ENCODE results near the gene ZNF891. TPM values are rescaled to one million over a fixed set of nuclear protein-coding genes. Genes with fewer than 3 reads are reported as not detected.
A peak's percentile ranks its signal among the peaks of the same experiment; 100 is the strongest.

The ZNF891 gene
- total and polyA plus RNA-seq, 4 experiments from 2014 or later = 0.37 to 7.3 (median 3.5) TPM

- no peak for DNase-seq
- H3K9me3 Mint-ChIP-seq = peaks cover 5 to 92% (median 72%) of the 10 kb centered on the region in 8 donors
- Histone ChIP-seq H3K27me3 (ENCODE audit: insufficient read depth, low read length) (no peaks in the 10 kb centered on the region), H3K36me3 (ENCODE audit: insufficient read depth, low read length) (no peaks in the 10 kb centered on the region), H3K9me3 (ENCODE audit: control insufficient read depth in 1 of 2, low read length in 2 of 2) (peaks cover 0 to 27% of the 10 kb centered on the region in 2 donors), H3K27ac (ENCODE audit: low read depth, low read length) (no peak overlapping the region), H3K4me1 (ENCODE audit: insufficient read depth, low read length) (no peaks in the 10 kb centered on the region), H3K4me3 (ENCODE audit: low read length in 2 of 2) (no peak overlapping the region)
- no peak overlapping the region for H3K27ac Mint-ChIP-seq
- CTCF ChIA-PET (ENCODE audit: partially characterized antibody) = no interaction called here
- no peaks in the 10 kb centered on the region for H3K4me1 Mint-ChIP-seq
- POLR2A ChIA-PET (ENCODE audit: partially characterized antibody) = no interaction called here
- no peak overlapping the region for H3K4me3 Mint-ChIP-seq
- intact Hi-C loops (cut with micrococcal nuclease) = no loop called here
- no peaks in the 10 kb centered on the region for H3K27me3 Mint-ChIP-seq
- H3K36me3 Mint-ChIP-seq = peaks cover 16 to 31% of the 10 kb centered on the region in 2 donors
Observed at GRCh38 chr12:133073836-133074235, 56.2 kb downstream of the ZNF891 start.

GRCh38 chr12:133063556-133063955 is 66.5 kb downstream of the ZNF891 start:
- Mint-ChIP-seq H3K36me3 (peaks cover 19 to 40% of the 10 kb centered on the region in 2 donors), H3K4me3 (no peak overlapping the region), H3K27me3 (no peaks in the 10 kb centered on the region), H3K9me3 (peaks cover 0 to 100% (median 82%) of the 10 kb centered on the region in 8 donors), H3K4me1 (no peaks in the 10 kb centered on the region), H3K27ac (no peak overlapping the region)
- Histone ChIP-seq H3K4me1 (ENCODE audit: insufficient read depth, low read length) (no peaks in the 10 kb centered on the region), H3K27me3 (ENCODE audit: insufficient read depth, low read length) (no peaks in the 10 kb centered on the region), H3K4me3 (ENCODE audit: low read length in 2 of 2) (peak overlapping the region in 1 of 2 donors; percentile 2), H3K9me3 (ENCODE audit: control insufficient read depth in 1 of 2, low read length in 2 of 2) (peaks cover 24 to 89% of the 10 kb centered on the region in 2 donors), H3K36me3 (ENCODE audit: insufficient read depth, low read length) (no peaks in the 10 kb centered on the region), H3K27ac (ENCODE audit: low read depth, low read length) (no peak overlapping the region)
- ChIA-PET CTCF (ENCODE audit: partially characterized antibody) (no interaction called here), POLR2A (ENCODE audit: partially characterized antibody) (no interaction called here)
- intact Hi-C loops (cut with micrococcal nuclease) = no loop called here
- no peak for DNase-seq

- Histone ChIP-seq H3K4me3 (ENCODE audit: low read length in 2 of 2) (peak overlapping the region in 1 of 2 donors; percentile 16), H3K27me3 (ENCODE audit: insufficient read depth, low read length) (no peaks in the 10 kb centered on the region), H3K4me1 (ENCODE audit: insufficient read depth, low read length) (no peaks in the 10 kb centered on the region), H3K36me3 (ENCODE audit: insufficient read depth, low read length) (peaks cover under 1% of the 10 kb centered on the region), H3K9me3 (ENCODE audit: control insufficient read depth in 1 of 2, low read length in 2 of 2) (peaks cover 39 to 94% of the 10 kb centered on the region in 2 donors), H3K27ac (ENCODE audit: low read depth, low read length) (no peak overlapping the region)
- H3K9me3 Mint-ChIP-seq = peaks cover 2 to 100% (median 87%) of the 10 kb centered on the region in 8 donors
- intact Hi-C loops (cut with micrococcal nuclease) = no loop called here
- POLR2A ChIA-PET (ENCODE audit: partially characterized antibody) = no interaction called here
- H3K27ac Mint-ChIP-seq = no peak overlapping the region
- DNase-seq = no peak
- H3K4me3 Mint-ChIP-seq = no peak overlapping the region
- H3K4me1 Mint-ChIP-seq = no peaks in the 10 kb centered on the region
- no peaks in the 10 kb centered on the region for H3K27me3 Mint-ChIP-seq
- CTCF ChIA-PET (ENCODE audit: partially characterized antibody) = no interaction called here
- peaks cover 34 to 45% of the 10 kb centered on the region in 2 donors for H3K36me3 Mint-ChIP-seq
Observed at GRCh38 chr12:133061954-133062353, 68.1 kb downstream of the ZNF891 start.

GRCh38 chr12:133058203-133059113 is 71.6 kb downstream of the ZNF891 start:
- H3K4me3 ChIP-seq (ENCODE audit: low read length in 2 of 2) = peak overlapping the region in 1 of 2 donors; percentile 8

GRCh38 chr12:133057446-133057845 is 72.6 kb downstream of the ZNF891 start:
- Histone ChIP-seq H3K27ac (ENCODE audit: low read depth, low read length) (no peak overlapping the region), H3K9me3 (ENCODE audit: control insufficient read depth in 1 of 2, low read length in 2 of 2) (peaks cover 46 to 77% of the 10 kb centered on the region in 2 donors), H3K36me3 (ENCODE audit: insufficient read depth, low read length) (peaks cover 19% of the 10 kb centered on the region), H3K4me3 (ENCODE audit: low read length in 2 of 2) (no peak overlapping the region), H3K27me3 (ENCODE audit: insufficient read depth, low read length) (no peaks in the 10 kb centered on the region), H3K4me1 (ENCODE audit: insufficient read depth, low read length) (no peaks in the 10 kb centered on the region)
- no peaks in the 10 kb centered on the region for H3K27me3 Mint-ChIP-seq
- peaks cover 53 to 56% of the 10 kb centered on the region in 2 donors for H3K36me3 Mint-ChIP-seq
- no peak for DNase-seq
- H3K4me1 Mint-ChIP-seq = no peaks in the 10 kb centered on the region
- H3K9me3 Mint-ChIP-seq = peaks cover 2 to 98% (median 82%) of the 10 kb centered on the region in 8 donors
- POLR2A ChIA-PET (ENCODE audit: partially characterized antibody) = interaction anchor here (0.5 to 1.5 kb wide), 4 partner anchors 13 to 123 kb away, joined by 3 to 4 read pairs (median 4); no protein-coding TSS in a partner anchor
- H3K4me3 Mint-ChIP-seq = peak overlapping the region in 2 of 8 donors; percentile 3 to 39
- H3K27ac Mint-ChIP-seq = no peak overlapping the region
- intact Hi-C loops (cut with micrococcal nuclease) = no loop called here
- CTCF ChIA-PET (ENCODE audit: partially characterized antibody) = interaction anchor here (0.9 to 1.7 kb wide), 2 partner anchors 10 to 19 kb away, joined by 4 to 5 read pairs; no protein-coding TSS in a partner anchor

More at GRCh38 chr12:133058203-133059113, 71.6 kb downstream of the ZNF891 start:
- Histone ChIP-seq H3K9me3 (ENCODE audit: control insufficient read depth in 1 of 2, low read length in 2 of 2) (peaks cover 43 to 80% of the 10 kb centered on the region in 2 donors), H3K4me1 (ENCODE audit: insufficient read depth, low read length) (no peaks in the 10 kb centered on the region), H3K27me3 (ENCODE audit: insufficient read depth, low read length) (no peaks in the 10 kb centered on the region), H3K27ac (ENCODE audit: low read depth, low read length) (no peak overlapping the region), H3K36me3 (ENCODE audit: insufficient read depth, low read length) (peaks cover 13% of the 10 kb centered on the region)
- peak in 1 of 5 donors; percentile 5 for DNase-seq
- Mint-ChIP-seq H3K4me3 (no peak overlapping the region), H3K27ac (no peak overlapping the region), H3K36me3 (peaks cover 51 to 54% of the 10 kb centered on the region in 2 donors), H3K9me3 (peaks cover 2 to 98% (median 82%) of the 10 kb centered on the region in 8 donors), H3K4me1 (no peaks in the 10 kb centered on the region), H3K27me3 (no peaks in the 10 kb centered on the region)
- ChIA-PET POLR2A (ENCODE audit: partially characterized antibody) (interaction anchor here (1.4 to 1.5 kb wide), 2 partner anchors 14 to 122 kb away, joined by 3 to 4 read pairs; no protein-coding TSS in a partner anchor), CTCF (ENCODE audit: partially characterized antibody) (interaction anchor here (1.7 kb wide), 1 partner anchor 18 kb away, joined by 4 read pairs; no protein-coding TSS in a partner anchor)
- intact Hi-C loops (cut with micrococcal nuclease) = no loop called here

Other genes starting within 250 kb of the ZNF891 start
- 10 to 100 TPM; 67.6 to 79.4 TPM for gene CHFR, start 242.7 kb downstream of the ZNF891 start, total RNA-seq
- 10 to 100 TPM; 31.6 to 33.6 TPM for gene CHFR, start 242.7 kb downstream of the ZNF891 start, polyA plus RNA-seq
- 10 to 100 TPM; 16.5 to 17.2 TPM for gene ZNF605, start 174.0 kb downstream of the ZNF891 start, total RNA-seq
- gene ZNF605, start 174.0 kb downstream of the ZNF891 start, polyA plus RNA-seq = 1 to 10 TPM in 1 of 2 donors, under 1 TPM in 1; 0.59 to 2.1 TPM
- 10 to 100 TPM; 25.9 to 28.2 TPM for gene ZNF26, start 143.9 kb downstream of the ZNF891 start, total RNA-seq
- gene ZNF26, start 143.9 kb downstream of the ZNF891 start, polyA plus RNA-seq = 10 to 100 TPM; 13.7 to 15.4 TPM
- gene ZNF84, start 92.8 kb downstream of the ZNF891 start, total RNA-seq = 10 to 100 TPM; 42.0 to 46.2 TPM
- 10 to 100 TPM; 15.5 to 15.9 TPM for gene ZNF84, start 92.8 kb downstream of the ZNF891 start, polyA plus RNA-seq
- 10 to 100 TPM; 25.2 to 28.2 TPM for gene ZNF140, start 49.4 kb downstream of the ZNF891 start, total RNA-seq
- gene ZNF140, start 49.4 kb downstream of the ZNF891 start, polyA plus RNA-seq = 10 to 100 TPM; 24.6 to 26.2 TPM
- 10 to 100 TPM; 17.4 to 19.6 TPM for gene ZNF10, start 353 bp upstream of the ZNF891 start, total RNA-seq
- 10 to 100 TPM in 1 of 2 donors, 1 to 10 TPM in 1; 8.1 to 11.3 TPM for gene ZNF10, start 353 bp upstream of the ZNF891 start, polyA plus RNA-seq
- gene ZNF268, start 51.2 kb upstream of the ZNF891 start, total RNA-seq = 10 to 100 TPM; 34.9 to 39.6 TPM
- 10 to 100 TPM; 18.5 to 19.6 TPM for gene ZNF268, start 51.2 kb upstream of the ZNF891 start, polyA plus RNA-seq
- gene ANHX, start 105.6 kb upstream of the ZNF891 start, total RNA-seq = not detected
- not detected for gene ANHX, start 105.6 kb upstream of the ZNF891 start, polyA plus RNA-seq